HL-60/S4 treated with retinoic acid at 250 ng/mL for 4 days and 3 days (cell line): ENCODE measurements around the gene CFAP65.

Experiments
- in situ Hi-C: fragments of 300-500 bp; cut with MboI; formaldehyde crosslinking; loops from 2 replicates; pipeline ENCODE4 v1.7.0; 2022; ENCODE audit warnings: low sequenced_read_pairs

The CFAP65 gene

GRCh38 chr2:219041252-219041651 lies at the start of gene CFAP65:
TSS of gene CFAP65 (minus strand) at chr2:219041516. CDS start at chr2:219039048, 2,468 bp downstream.
- in situ Hi-C loops, result loop anchor here (25.0 kb wide), 1 partner anchor 271 kb away; the partner anchor contains the start of gene PTPRN

DNA sequence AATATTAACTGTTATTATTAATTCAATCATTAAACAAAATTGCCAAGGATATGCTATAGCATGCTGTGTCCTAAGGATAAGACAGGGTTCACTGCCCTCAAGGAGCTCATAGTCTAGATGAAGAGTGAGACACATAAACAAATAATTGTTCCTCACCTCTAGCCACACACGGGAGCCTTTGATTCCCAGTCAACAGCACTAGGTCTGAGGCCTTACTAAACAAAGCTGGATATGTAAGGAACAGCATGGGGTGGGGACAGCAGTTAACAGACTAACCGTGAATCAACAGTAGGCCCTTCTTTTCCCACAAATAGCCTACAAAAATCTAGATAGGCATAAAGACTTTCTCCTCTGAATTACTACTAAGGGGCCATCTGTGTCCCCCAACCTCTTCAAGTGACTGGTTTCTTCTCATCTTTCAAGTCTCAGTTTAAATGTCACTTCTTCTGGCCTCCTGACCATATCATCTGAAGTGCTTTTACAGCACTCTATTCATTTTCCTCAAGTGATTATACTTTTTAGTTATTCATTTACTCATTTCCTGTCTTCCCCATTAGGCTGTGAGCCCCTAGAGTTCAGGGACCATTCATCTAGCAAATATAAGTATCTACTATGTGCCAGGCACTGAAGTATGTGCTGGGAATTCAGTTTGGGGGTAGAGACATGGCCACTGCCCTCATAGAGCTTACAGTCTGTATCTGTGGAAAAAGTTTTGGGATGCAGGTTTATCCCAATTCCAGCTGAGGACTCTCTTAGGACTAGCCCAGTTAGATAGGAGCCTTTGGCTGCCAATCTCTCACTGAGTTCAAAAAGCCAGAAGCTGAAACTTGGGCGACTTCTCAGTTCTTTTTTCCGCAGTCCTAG lies 49.4 kb upstream of the CFAP65 start:
- in situ Hi-C loops, result no loop called here

- in situ Hi-C loops, result no loop called here
Measured at GRCh38 chr2:219089330-219089729, 48.0 kb upstream of the CFAP65 start.

- in situ Hi-C loops, result no loop called here
Measured at GRCh38 chr2:219087848-219088247, 46.5 kb upstream of the CFAP65 start.

DNA sequence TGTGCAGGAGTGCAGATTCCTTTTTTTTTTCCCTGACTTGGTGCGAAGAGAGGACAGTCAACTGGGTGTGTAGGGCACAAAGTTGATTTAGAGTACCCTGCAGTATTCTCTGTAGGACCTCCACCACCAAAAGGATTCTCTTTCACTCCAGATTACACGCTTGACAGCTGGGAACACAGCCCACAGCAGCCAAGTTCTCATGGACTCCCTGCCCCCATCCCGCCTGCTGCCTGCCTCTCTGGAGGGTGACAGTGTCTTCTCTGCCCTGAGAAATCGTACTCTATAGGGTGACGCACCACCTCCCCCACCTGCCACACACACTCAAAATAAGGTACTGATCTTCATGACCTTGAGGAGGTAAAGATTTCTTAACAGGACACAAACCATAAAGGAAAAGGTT lies 46.0 kb upstream of the CFAP65 start:
- in situ Hi-C loops, result no loop called here

GRCh38 chr2:219086196-219086595 lies 44.9 kb upstream of the CFAP65 start:
- in situ Hi-C loops, result no loop called here

GRCh38 chr2:219084791-219085190 lies 43.5 kb upstream of the CFAP65 start:
- in situ Hi-C loops, result no loop called here

DNA sequence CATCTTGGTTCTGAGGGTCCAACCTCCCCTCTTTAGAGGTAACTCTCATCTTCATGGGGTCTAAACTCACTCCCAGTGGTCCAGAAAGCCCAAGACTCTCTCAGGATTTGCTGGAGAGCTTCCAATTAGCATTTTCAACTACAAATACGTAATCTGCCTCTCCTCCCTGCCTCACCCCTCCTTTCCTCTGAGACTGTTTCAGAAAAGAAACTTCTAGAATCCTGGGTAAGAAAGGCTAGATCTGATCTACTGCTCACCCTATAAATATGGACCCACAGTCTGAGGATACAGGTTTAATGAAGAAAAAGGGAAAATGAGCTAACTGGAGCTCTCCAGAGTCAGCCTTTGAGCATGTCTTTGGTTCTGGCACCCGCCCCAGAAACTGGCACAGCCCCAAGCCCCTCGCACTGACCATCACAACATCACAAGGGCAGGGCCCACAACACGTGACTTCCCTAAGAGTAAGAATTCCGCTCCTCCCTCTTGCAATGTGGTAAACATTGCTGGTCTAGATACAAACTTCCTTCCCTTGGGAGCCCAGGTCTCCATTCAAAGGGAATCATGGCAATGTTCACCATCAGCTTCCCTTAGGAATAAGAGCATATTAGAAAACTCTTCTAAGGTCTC lies 41.1 kb upstream of the CFAP65 start:
- in situ Hi-C loops, result no loop called here

DNA sequence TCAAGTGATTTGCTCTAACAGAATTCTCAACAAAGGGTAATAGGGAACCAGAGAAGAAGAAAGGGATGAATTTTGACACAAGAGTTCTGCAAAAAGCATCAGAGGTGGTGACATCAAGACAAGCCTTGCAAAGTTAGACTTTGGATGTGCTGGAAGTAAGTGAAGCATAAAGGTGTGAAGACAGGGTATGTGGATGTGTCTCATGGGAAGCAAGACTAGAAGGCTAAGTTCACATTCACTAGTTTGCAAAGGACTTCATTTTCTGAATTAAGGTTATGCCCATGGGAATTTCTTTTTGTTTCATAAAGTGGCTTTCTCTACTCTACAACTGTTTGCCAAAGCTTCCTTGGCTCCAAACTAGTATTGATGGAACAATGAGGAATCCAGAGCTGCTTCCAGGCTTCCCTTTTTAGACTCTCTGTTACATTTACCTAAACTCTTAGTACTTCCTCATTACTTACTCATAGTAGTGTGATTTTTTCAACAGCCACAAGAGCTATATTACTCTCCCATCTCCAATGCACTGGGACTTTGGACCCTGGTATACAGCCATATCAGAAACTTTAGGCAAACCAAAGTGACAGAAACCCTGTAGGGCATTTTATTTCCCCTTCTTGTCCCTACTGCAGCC lies 40.5 kb upstream of the CFAP65 start:
- in situ Hi-C loops, result no loop called here

DNA sequence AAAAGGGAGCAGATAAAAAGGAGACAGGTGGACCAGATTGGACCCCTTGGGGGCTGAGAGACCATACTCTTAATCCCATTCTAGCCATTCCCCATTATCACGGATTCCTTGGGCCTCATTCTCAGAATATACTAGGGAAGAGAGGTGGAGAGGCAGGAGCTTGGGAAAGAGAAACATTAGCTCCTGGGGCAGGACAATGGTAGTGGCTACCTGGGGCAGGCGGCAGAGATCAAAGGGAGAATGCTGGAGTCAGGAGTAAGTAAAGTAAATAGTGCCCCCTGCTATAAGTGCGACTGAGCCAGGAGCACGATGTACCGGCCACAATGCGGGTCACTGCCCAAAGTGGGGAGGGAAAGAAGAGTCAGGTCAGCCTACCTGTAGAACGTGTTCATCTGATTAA lies 39.8 kb upstream of the CFAP65 start:
- in situ Hi-C loops, result no loop called here

- in situ Hi-C loops, result loop anchor here (5.0 kb wide), 1 partner anchor 38 kb away; no protein-coding TSS in a partner anchor
Measured at GRCh38 chr2:219079417-219079816, 38.1 kb upstream of the CFAP65 start.

DNA sequence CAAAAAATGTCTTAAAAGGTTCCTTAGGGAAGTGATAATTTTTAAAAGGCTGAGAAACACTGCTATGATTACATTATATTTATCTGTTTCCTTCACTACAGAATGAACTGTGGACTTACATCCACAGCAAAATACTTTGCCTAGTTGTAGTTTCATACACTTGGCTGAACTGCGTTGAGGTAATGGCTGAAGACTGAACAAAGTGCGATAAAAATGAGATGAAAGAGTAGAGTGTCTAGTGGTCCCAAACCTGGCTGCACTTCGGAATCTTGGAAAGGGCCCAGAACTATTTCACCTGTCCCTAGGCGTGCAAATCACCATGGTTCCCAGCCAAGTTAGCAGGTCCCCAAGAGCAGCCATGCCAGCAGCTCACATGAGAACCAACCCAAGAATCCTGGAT lies 37.6 kb upstream of the CFAP65 start:
- in situ Hi-C loops, result loop anchor here (5.0 kb wide), 1 partner anchor 38 kb away; no protein-coding TSS in a partner anchor

DNA sequence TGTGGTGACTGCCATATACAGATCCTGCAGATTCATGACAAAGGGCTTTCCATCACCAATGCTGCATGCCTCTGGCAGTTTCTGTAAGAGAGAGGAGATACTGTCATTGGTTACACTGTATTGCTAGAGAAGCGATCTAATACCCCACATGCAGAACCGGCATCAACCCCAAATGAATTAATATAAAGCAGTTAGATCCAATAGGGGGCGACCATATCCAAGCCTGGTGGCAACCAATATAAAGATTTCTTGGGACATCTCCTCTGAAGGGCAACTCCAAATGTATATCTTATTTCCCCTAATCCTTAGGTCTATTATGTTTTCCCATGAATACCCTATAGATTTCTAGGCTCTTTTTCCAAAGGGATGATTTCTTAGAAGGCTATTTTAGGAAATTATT lies 36.8 kb upstream of the CFAP65 start:
- in situ Hi-C loops, result loop anchor here (5.0 kb wide), 1 partner anchor 39 kb away; no protein-coding TSS in a partner anchor

DNA sequence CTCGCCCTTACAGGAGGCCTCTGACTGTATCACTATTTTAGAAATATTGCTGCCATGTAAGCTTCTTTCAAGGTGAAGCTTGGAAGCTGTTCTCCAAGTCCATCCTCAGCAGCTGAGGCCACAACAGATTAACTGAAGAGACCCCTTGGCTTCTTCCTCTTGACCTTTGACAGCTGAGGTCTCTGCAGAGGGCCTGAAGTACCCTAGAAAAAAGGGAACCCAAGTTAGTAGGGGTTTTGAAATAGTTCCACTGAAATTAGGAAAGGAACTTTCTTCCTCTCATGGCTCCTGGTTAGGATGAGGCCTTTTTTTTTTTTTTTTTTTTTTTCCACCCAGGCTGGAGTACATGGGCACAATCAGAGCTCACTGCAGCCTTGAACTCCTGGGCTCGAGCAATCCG lies 34.9 kb upstream of the CFAP65 start:
- in situ Hi-C loops, result loop anchor here (5.0 kb wide), 1 partner anchor 41 kb away; no protein-coding TSS in a partner anchor

GRCh38 chr2:219073413-219074129 lies 32.3 kb upstream of the CFAP65 start:
- in situ Hi-C loops, result no loop called here

GRCh38 chr2:219072741-219073250 lies 31.5 kb upstream of the CFAP65 start:
- in situ Hi-C loops, result no loop called here

DNA sequence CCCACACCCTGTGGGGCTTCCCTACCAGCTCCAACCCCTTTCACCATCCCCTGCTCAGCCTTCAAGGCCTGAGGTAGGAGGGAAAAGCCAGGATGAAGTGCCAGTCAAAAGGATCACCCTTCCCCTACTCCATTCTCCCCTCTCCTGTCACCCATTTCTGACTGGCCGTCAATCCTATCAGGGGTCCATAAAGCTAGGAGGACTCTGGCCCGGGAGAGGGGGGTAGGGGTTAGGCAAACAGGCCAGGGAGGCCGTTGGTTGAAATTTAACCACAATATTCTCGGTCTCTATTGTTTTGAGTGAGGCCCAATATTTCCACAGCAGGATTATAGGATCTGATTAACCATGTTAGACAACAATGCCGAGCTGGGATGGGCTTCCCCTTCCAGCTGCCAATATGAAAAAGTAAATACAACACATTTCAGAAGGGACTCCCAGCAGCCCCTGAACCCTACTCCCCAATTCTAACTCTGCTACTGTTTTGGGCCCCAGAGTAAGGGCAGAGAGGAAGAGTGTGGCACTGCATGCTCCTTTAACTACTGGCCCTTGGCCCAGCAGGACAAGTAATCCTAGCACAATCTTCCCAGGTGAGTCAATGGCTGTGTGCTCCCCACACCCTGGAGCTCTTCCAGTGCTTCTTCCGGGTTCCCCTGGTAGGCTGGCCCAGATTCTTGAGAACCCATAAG lies 30.0 kb upstream of the CFAP65 start:
- in situ Hi-C loops, result no loop called here

DNA sequence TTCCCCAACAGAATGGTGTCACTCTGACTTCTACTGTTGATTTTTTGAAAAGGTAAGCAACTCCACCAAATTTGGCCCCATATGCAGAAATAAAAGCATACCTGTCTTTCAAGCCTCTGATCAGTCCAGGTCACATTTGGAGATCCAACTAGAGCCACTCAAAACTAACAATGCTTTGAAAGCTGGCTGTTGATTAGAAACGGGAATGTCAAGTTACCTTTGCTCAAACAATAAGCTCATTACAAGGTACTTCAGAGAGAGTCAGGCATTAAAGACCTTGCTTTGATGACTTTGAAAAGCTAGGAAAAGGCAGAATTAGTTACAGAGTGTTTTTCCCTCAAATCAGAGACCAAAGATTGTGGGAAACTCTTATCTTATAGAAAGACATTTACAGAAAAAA lies 24.2 kb upstream of the CFAP65 start:
- in situ Hi-C loops, result no loop called here

DNA sequence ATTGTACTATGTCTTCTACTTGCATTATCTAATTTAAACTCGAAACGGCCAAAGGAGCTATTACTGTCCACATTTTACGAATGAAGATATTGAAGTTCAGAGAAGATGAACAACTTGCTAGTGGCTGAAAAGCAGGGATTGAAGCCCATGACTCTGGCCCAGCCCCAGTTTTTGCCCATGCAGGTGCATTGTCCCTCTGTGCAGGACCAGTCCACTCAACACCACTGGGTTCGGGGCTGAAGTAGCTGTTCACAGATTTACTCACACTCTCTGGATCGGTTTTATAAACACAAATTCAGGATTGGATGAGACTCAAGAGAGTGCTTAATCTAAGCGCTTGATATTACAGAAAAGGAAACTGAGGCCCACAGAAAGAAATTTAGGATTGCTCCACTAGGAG lies 20.8 kb upstream of the CFAP65 start:
- in situ Hi-C loops, result no loop called here
